VCaP (cell line): ENCODE data around the gene MKLN1.

ENCODE experiments used
- H3K27ac ChIP-seq: fragments of 450-650 bp; 2 replicates; pipeline ENCODE4 v1.5.1; 2017
- CTCF ChIP-seq: fragments of 450-650 bp; conservative IDR thresholded peaks from 2 replicates; pipeline ENCODE4 v1.5.1; 2017; ENCODE audit warnings: mild to moderate bottlenecking, moderate library complexity

MKLN1 gene

GRCh38 chr7:131521651-131522163 lies 194.0 kb downstream of the MKLN1 start:
- peak overlapping the region; percentile 69 for H3K27ac ChIP-seq

DNA sequence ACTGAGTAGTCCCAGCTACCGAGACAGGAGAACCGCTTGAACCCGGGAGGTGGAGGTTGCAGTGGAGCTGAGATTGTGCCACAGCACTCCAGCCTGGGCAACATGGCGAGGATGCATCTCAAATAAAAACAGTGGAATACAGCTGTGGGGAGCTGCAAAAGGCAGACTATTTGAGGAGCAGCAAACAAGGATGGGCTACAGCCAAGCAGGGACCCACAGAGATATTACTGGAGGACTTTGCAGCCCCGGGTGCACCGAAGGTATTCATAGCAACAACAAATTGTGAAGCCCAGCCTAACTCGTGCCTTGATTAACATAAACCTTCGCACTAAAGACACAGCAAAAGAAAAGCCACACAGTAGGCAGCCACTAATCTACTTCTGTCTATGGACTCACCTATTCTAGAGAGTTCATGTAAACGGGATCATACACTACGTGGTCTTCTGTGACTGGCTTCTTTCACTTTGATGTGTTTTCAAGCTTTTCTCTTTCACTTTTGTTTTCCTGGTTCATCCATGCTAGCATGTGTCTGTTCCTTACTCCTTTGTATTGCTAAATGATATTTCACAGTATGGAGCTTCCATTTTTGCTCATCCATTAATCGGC lies 194.8 kb downstream of the MKLN1 start:
- H3K27ac ChIP-seq = peak overlapping the region; percentile 69
- TF ChIP-seq CTCF = no peak

More at GRCh38 chr7:131521651-131522163, 194.0 kb downstream of the MKLN1 start:
- no peak for TF ChIP-seq CTCF

GRCh38 chr7:131524115-131524514 lies 196.4 kb downstream of the MKLN1 start:
- no peak for TF ChIP-seq CTCF
- no peak overlapping the region for H3K27ac ChIP-seq

DNA sequence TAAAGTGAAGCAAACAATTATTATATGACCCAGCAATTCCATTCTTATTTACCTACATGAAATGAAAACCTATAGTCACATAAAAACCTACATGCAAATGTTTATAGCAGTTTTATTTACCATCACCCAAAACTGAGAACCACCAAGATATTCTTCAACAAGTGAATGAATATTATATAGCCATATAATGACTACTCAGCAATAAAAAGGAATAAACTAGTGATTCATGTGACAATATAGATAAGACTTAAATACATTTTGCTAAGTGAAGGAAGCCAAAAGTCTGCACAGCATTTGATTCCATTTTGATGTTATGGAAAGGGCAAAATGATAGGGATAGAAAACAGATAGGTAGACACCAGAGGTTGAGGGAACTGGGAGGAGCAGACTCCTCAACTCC lies 197.0 kb downstream of the MKLN1 start:
- TF ChIP-seq CTCF = no peak

GRCh38 chr7:131525820-131526219 lies 198.1 kb downstream of the MKLN1 start:
- no peak overlapping the region for H3K27ac ChIP-seq
- no peak for TF ChIP-seq CTCF

More for the DNA sequence above, 197.0 kb downstream of the MKLN1 start:
- no peak overlapping the region for H3K27ac ChIP-seq

- no peak for TF ChIP-seq CTCF
- no peak overlapping the region for H3K27ac ChIP-seq
Observed at GRCh38 chr7:131527456-131527855, 199.8 kb downstream of the MKLN1 start.

GRCh38 chr7:131529179-131529578 lies 201.5 kb downstream of the MKLN1 start:
- TF ChIP-seq CTCF = no peak
- H3K27ac ChIP-seq = no peak overlapping the region
